HG03575 (cell line): ENCODE results near the gene NR1D1.

ENCODE experiments used
- ATAC-seq: cut with Tn5 transposase; IDR thresholded peaks from one replicate; pipeline ENCODE4 v1.9.1; 2021; ENCODE audit not compliant: unreplicated experiment, insufficient number of reproducible peaks, low FRiP score; ENCODE audit errors: extremely low read depth

Gene NR1D1

GRCh38 chr17:40112718-40113109, 12.3 kb upstream of the NR1D1 start:
- ATAC-seq = no peak

GRCh38 chr17:40112191-40112711, 11.9 kb upstream of the NR1D1 start:
- ATAC-seq = no peak

- ATAC-seq = no peak
Measured at GRCh38 chr17:40111221-40112128, 11.1 kb upstream of the NR1D1 start.

GRCh38 chr17:40110026-40110845, 9.8 kb upstream of the NR1D1 start:
- ATAC-seq = no peak

GRCh38 chr17:40108970-40109824, 8.8 kb upstream of the NR1D1 start:
- no peak for ATAC-seq

GRCh38 chr17:40107522-40108174, 7.3 kb upstream of the NR1D1 start:
- no peak for ATAC-seq

- no peak for ATAC-seq
Measured at GRCh38 chr17:40106760-40107521, 6.6 kb upstream of the NR1D1 start.

- ATAC-seq = no peak
Measured at GRCh38 chr17:40105861-40106759, 5.7 kb upstream of the NR1D1 start.

- no peak for ATAC-seq
Measured at GRCh38 chr17:40104594-40105486, 4.5 kb upstream of the NR1D1 start.

- no peak for ATAC-seq
Measured at GRCh38 chr17:40103688-40104087, 3.3 kb upstream of the NR1D1 start.

- no peak for ATAC-seq
Measured at GRCh38 chr17:40103071-40103661, 2.8 kb upstream of the NR1D1 start.

- ATAC-seq = no peak
Measured at GRCh38 chr17:40101367-40102210, 1.2 kb upstream of the NR1D1 start.

GRCh38 chr17:40100669-40101366, 429 bp upstream of the NR1D1 start:
- no peak for ATAC-seq
